ENCODE results near the gene MYBPC3. TPM values are rescaled to one million over a fixed set of nuclear protein-coding genes. Genes with fewer than 3 reads are reported as not detected.

The MYBPC3 gene
- total and polyA plus RNA-seq, 10 of the 15 experiments (the other 5 are each of a cell fraction or from before 2014, with no cell fraction given) = 0.03 to 0.08 (median 0.03) TPM; not detected in 7

DNA sequence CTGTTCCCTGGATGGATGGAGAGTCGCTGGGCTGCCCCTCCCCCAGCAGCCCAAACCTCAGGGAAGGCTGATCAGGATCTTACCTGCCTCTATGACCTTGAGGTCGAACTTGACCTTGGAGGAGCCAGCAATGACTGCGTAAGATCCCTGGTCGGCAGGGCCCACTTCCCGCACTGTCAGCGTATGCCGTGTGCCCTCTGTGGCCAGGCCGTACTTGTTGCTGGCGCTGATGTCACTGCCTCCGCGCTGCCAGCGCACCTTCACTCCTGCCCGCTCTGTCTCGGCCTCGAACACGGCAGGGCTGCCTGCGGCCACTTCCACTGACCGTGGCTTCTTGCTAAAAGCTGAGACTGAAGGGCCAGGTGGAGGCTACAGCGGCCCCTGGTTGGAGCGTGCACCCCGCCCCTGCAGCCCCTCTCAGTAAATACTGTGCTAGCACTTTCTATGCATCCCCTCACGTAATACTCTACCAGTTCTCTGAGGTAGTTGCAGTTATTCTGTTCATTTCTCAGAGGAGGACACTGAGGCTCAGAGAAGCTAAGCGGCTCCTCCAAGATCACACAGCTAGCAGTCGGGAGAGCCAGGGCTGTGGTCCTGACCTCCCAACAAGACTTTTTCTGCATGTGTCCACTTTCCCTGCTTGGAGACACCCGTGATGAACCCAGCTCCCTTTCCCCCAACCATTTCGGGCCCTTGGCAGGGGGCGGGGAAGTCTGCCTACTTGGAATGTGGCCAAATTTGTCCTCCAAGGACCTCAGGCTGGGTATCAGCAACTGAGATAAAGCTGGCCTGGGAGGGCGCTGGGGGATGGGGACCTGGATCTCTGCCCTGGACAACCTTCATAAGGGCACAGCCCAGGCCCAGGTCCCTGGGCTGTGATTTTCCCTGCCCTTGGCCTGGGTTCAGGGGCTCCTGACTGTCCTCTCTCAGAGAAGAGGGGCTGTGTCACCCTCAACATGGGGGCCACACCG, 1.1 kb downstream of the MYBPC3 start:
- in situ Hi-C loops (cut with MboI) = no loop called here
- RAD21 ChIA-PET (ENCODE audit: unreplicated experiment) = no interaction called here
- SMC1A ChIA-PET (ENCODE audit: uncharacterized antibody, unreplicated experiment) = no interaction called here
- no peaks in the 10 kb centered on the region for H3K4me1 ChIP-seq (ENCODE audit: control insufficient read depth, insufficient read depth, low read length)
- H3K9ac ChIP-seq (ENCODE audit: control insufficient read depth, insufficient read depth, low read length) = no peak overlapping the region
- H4K20me1 ChIP-seq (ENCODE audit: control insufficient read depth, insufficient read depth) = no peaks in the 10 kb centered on the region
- no peaks in the 10 kb centered on the region for H3K79me2 ChIP-seq (ENCODE audit: control insufficient read depth, insufficient read depth, low read length)
- H3K27ac ChIP-seq (ENCODE audit: control insufficient read depth, insufficient read depth) = no peak overlapping the region
- no peaks in the 10 kb centered on the region; a peak in 1 of 4 replicates for H3K27me3 ChIP-seq (replicated peaks in 1 of 2; ENCODE audit: control insufficient read depth in 2 of 2, insufficient read depth in 2 of 2, low read length in 1 of 2)
- ATAC-seq (no peak), FAIRE-seq (no peak), DNase-seq (ENCODE audit: low read depth, low spot score) (no peak)
- TF ChIP-seq HDAC2 (IDR thresholded peaks at IDR 0.05) (no peak), PAX5 (IDR thresholded peaks at IDR 0.05; ENCODE audit: borderline replicate concordance, low read depth, low read length) (no peak), NR2F1 (conservative IDR thresholded peaks at IDR 0.05) (no peak), NFIC (IDR thresholded peaks at IDR 0.05; ENCODE audit: low read depth, low read length) (no peak), TARDBP (IDR thresholded peaks at IDR 0.05; ENCODE audit: borderline replicate concordance) (no peak), NFYB (IDR thresholded peaks at IDR 0.05; ENCODE audit: insufficient read depth, low read depth, low read length) (no peak), USF1 (IDR thresholded peaks at IDR 0.05; ENCODE audit: borderline replicate concordance, extremely low read length, insufficient read depth, low read depth, low read length) (no peak), CHD2 (IDR thresholded peaks at IDR 0.05; ENCODE audit: borderline replicate concordance, low read depth, low read length) (no peak), NBN (IDR thresholded peaks at IDR 0.05) (no peak), SPI1 (IDR thresholded peaks at IDR 0.05; ENCODE audit: borderline replicate concordance, insufficient read depth, low read depth, low read length) (no peak), SP1 (IDR thresholded peaks at IDR 0.05; ENCODE audit: low read depth, low read length) (no peak)
- TF ChIP-seq, protein P1, sequence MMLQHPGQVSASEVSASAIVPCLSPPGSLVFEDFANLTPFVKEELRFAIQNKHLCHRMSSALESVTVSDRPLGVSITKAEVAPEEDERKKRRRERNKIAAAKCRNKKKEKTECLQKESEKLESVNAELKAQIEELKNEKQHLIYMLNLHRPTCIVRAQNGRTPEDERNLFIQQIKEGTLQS (IDR thresholded peaks at IDR 0.05; ENCODE audit: borderline replicate concordance, extremely low read depth, low read depth, low read length) = no peak
- TF ChIP-seq, protein P2, sequence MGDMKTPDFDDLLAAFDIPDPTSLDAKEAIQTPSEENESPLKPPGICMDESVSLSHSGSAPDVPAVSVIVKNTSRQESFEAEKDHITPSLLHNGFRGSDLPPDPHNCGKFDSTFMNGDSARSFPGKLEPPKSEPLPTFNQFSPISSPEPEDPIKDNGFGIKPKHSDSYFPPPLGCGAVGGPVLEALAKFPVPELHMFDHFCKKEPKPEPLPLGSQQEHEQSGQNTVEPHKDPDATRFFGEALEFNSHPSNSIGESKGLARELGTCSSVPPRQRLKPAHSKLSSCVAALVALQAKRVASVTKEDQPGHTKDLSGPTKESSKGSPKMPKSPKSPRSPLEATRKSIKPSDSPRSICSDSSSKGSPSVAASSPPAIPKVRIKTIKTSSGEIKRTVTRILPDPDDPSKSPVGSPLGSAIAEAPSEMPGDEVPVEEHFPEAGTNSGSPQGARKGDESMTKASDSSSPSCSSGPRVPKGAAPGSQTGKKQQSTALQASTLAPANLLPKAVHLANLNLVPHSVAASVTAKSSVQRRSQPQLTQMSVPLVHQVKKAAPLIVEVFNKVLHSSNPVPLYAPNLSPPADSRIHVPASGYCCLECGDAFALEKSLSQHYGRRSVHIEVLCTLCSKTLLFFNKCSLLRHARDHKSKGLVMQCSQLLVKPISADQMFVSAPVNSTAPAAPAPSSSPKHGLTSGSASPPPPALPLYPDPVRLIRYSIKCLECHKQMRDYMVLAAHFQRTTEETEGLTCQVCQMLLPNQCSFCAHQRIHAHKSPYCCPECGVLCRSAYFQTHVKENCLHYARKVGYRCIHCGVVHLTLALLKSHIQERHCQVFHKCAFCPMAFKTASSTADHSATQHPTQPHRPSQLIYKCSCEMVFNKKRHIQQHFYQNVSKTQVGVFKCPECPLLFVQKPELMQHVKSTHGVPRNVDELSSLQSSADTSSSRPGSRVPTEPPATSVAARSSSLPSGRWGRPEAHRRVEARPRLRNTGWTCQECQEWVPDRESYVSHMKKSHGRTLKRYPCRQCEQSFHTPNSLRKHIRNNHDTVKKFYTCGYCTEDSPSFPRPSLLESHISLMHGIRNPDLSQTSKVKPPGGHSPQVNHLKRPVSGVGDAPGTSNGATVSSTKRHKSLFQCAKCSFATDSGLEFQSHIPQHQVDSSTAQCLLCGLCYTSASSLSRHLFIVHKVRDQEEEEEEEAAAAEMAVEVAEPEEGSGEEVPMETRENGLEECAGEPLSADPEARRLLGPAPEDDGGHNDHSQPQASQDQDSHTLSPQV (IDR thresholded peaks at IDR 0.05) = no peak
- H3K4me2 ChIP-seq (ENCODE audit: control insufficient read depth, insufficient read depth) = no peak overlapping the region
- POLR2A ChIA-PET = no interaction called here
- CTCF ChIA-PET = interaction anchor here (0.7 kb wide), 1 partner anchor 38 kb away, joined by 3 read pairs; no protein-coding TSS in a partner anchor
- BruUV-seq (replicated peaks) = no TSS peak
- intact Hi-C loops (cut with micrococcal nuclease; ENCODE audit: unreplicated experiment) = no loop called here
- 74% methylated on average over 29 of the region's 29 CpGs for WGBS (ENCODE audit: insufficient coverage, insufficient replicate concordance, low lambda C conversion rate, missing lambda C conversion rate)
- H3K36me3 ChIP-seq (ENCODE audit: control insufficient read depth in 2 of 2, insufficient read depth in 2 of 2, low read length in 1 of 2) = no peaks in the 10 kb centered on the region; a peak in 1 of 4 replicates
- no peaks in the 10 kb centered on the region; the same call in 2 of the 3 replicates for H3K9me3 ChIP-seq (replicated peaks; ENCODE audit: control insufficient read depth, insufficient read depth, low read length)
- no peak overlapping the region for H3K4me3 ChIP-seq
- H2AFZ ChIP-seq (ENCODE audit: control insufficient read depth, low read depth, low read length) = no peak overlapping the region

All from GM12878 (cell line).